GM21367 (cell line): Measurements from ENCODE around the gene DNMT3L.

ENCODE experiments used
- ATAC-seq: cut with Tn5 transposase; IDR thresholded peaks from one replicate; pipeline ENCODE4 v1.9.1; 2021; ENCODE audit not compliant: unreplicated experiment

The DNMT3L gene

DNA sequence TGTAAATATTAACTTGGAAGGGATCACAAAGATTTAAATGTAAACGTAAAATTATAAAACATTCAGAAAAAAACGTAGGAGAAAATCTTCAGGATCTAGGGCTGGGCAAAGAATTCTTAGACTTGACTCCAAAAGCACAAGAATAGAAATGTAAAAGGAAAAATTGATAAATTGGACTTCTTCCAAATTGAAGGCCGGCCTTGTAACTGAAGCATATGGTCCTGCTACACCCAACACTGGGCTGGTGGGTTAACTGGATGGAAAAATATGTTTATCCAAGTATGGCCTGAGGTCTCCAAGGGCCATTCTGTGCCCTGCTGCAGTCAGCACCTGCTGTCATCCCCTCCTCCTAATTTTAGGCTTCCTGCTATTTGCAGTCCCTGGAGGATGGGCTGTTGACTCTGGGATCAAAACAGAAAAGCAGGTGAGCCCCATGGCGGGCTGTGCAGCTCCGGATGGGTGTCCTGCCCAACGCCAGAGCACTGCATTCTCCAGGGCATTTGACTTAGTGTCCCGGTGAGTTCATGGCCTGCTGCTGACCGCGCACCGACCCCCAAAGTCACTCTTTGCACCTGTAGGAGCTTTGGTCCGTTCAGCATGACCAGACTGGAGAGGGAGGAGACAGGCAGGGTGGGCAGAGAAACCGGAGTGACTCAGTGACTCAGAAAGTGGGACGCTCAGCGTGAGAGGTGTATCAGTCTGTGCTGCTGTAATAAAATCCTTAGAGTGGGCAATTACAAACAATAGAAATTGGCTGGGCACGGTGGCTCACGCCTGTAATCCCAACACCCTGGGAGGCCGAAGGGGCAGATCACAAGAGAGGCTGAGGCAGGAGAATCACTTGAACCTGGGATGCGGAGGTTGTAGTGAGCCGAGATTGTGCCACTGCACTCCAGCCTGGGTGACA lies 17.9 kb upstream of the DNMT3L start:
- no peak for ATAC-seq

DNA sequence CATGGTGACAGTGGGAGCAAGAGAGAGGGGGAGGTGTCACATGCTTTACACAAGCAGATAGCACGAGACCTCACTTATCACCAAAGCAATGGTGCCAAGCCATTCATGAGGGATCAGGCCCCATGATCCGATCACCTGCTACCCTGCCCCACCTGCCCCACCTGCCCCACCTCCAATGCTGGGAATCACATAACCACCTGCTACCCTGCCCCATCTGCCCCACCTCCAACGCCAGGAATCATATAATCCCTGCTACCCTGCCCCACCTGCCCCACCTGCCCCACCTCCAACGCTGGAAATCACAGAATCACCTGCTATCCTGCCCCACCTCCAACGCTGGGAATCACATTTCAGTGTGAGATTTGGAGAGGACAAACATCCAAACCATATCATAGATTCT lies 13.3 kb upstream of the DNMT3L start:
- no peak for ATAC-seq

DNA sequence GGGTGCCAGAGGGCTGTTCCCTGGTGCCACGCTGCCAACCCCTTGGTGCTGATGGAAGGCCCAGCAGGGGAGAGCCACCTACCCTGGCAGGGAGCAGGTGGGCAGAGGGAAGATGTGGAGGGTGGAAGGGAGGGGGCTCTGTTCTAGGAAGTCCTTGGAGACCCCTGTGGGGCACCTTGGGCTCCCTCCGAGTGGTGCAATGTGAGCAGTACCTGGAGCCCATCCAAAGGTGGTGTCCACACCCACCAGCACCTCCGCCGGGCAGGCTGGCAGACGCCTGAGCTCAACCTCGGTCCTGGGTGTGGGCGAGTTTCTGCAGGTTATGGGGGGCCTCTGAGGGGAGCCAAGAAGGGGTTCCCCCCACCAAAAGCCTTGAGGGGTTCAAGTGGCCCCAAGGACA lies 11.3 kb upstream of the DNMT3L start:
- no peak for ATAC-seq

DNA sequence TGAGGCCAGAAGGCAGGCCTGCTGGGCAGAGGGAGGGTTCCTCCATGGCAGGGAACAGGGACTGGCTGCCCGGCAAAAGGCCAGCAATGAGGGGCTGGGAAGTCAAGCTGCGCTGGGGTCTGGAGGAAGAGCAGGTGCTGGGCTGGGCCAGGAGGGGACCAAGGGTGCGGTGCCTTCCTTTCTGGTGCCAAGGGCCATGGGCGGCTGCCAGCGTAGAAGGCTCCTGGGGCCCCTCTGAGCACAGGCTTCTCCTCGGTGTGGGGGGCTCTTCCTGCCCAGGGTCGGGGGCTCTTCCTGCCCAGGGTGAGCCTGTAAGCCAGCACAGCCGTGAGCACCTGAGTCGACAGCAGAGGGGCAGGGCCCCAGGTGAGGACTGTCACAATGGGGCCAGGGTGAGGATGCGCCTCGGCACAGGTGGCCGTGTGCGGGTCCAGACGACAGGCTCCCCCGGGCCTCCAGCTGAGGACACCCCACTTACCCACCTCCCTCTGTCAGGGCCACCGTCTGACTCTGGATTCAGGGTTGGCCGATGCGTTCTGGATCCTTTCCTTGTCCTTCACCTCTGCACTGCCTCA lies 10.7 kb upstream of the DNMT3L start:
- no peak for ATAC-seq

DNA sequence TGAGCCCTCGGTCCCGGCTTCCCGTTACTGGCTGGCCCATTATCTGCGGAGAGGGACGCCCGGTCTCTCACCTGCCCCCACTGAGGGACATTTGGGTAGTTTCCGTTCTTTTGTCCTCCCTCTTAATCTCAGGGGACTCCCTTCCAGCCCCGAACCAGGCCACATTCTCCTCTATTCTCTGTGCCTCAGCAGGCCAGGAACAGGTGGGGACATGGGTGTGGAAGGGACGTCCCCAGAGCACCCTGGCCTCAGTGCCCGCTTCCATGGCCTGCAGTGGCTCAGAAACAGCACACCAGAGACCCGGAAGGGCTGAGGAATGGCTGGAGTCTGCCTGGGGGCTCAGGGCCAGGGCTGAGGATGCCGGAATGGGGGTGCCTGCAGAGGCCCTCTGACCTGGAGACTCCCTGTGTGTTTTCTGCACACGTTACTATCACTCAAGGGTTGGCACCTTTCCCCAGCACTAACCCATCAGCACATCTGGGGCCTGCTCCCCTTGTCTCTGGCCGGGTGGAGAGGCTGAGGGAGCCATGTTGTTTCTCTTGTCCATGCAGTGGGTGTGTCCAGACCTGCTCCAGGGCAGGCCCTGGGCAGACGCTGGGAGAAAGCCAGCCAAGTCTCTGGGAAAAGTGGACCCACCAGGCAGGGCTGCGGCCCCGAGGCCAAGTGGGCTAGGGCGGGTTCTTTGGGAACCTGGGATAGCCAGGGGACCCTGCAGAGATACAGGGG lies 10.0 kb upstream of the DNMT3L start:
- no peak for ATAC-seq

DNA sequence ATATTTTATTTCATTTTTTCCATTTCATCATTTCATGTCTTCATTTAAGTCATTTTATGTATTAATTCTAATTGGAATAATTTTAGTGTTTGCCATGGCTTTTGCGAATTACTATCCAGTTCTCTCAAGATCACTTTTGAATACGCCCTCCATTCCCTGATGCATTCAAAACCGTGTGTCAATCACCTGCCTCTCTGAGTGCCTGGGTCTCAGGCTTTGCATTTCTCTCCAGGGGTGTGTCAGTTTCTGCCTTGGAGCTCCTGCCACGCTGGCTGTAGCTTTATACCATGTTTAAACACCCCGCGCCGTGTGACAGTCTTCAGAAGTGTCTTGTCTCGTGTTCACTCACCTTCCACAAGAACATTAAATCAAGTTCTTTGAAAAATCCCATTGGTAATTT lies 7.4 kb upstream of the DNMT3L start:
- ATAC-seq: no peak

DNA sequence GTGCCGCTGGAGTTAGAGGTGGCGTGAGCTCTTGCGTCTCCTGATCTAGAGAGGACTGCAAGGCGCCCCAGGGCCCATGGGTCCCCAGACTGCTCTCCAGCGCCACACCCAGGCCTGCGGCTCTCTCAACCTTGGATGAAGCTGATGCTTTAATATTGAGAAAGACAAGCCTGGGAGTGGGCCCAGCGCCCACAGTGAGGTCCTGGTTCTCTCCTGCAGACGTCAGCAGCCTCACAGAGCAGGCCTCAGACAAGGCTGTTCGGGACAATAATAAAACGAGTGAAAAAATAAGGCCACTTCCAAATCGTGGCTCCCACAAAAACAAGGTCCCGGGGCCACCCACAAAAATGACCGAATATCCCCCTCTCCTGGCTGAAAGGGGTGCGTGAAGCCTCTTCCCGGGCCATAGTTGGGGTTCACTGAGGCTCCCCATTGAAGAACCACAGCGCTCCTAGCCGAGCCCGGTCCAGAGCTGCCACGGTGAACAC lies 6.0 kb upstream of the DNMT3L start:
- ATAC-seq: no peak

DNA sequence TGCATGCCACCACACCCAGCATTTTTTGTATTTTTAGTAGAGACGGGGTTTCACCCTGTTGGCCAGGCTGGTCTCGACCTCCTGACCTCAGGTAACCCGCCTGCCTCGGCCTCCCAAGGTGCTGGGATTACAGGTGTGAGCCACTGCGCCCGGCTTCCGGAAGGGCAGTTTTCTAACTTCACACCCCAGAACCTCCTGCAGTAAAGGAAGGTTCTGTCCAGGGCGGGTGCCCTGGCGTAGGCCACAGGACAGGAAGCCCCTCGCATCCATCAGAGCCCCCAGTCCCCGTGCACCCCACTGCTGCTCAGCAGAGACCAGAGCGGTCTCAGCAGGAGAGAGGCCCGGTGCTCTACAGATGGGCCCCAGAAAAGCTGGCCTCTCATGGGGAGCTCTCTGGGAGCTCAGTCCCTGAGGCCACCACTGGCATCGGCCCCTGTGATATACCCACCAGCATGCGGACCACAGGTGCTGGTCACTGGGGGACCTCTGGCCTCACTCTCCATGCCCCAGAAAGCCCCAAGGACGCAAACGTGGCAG lies 4.1 kb upstream of the DNMT3L start:
- ATAC-seq: no peak

DNA sequence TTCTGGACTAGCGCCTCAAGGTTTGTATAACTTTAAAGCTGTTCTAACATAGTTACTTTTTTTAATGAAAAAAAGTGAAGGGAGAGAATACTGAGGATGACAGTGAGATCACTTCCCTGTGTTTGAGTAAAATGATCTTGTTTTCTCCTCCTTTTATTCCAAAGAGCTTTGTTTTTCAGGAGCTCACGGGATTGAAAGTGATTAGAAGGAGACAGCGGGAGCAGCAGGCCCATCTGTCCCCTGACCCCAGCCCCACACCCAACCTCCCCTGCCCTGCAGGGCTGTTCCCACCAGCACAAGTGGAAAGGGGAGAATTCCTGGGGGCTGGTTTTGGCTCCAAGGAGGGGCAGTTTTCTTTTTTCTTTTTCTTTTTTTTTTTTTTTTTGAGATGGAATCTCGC lies 2.1 kb upstream of the DNMT3L start:
- no peak for ATAC-seq

DNA sequence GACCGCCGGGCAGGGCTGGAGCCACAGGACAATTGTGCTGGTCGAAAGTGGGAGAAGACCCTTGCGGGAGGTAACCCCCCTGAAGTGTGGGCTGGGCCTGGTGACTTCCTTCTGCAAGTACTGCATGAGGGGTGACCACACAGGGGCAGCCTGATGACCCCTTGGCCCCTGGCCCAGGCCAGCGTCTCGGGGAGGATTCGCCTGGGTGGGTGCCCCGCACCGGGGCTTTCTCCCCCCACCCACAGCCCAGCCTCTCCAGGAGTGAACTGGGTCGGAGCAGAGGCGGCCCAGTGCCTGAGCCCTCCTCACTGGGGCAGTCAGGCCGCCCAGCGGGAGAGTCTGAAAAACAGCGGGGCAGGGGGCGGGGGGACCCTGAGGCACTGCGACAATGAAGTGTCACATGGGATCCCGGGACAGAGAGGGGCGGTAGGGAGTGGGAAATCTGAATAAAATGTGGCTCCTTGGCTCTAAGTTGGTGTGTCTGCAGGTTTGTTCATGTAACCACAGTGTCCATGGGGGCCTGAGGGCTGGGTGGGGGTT lies 1.6 kb upstream of the DNMT3L start:
- no peak for ATAC-seq

DNA sequence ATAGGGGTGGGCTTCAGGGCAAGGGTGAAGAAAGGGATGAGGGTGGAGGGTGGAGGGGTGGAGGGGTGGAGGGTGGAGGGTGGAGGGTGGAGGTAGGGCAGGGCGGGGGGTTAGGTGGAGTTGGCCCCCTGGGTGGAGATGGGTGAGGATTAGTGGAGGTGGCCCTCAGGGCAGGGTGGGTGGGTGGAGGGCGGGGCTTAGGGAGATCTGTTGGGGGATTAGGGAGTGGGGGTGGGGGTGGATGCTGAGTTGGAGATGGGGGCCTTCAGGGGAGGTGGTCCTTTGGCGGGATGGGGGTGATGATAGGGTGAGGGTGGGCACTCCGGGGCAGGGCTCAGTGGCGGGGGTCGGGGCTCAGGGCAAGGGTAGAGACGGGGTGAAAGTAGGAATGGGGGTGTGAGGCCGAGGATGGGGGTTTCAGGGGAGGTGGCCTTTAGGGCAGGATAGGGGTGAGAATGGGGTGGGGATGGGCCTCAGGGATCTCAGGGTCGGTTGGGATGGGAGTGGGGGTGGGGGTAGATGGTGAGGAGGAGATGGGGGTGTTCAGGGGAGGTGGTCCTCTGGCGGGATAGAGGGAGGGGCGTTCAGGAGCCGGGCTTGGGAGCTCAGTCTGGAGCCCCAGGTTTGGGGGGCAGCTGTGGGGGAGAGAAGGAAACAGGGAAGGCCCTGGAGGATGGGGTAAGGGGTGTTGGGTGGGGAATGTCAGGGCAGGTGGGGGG lies 800 bp upstream of the DNMT3L start:
- ATAC-seq: no peak

DNA sequence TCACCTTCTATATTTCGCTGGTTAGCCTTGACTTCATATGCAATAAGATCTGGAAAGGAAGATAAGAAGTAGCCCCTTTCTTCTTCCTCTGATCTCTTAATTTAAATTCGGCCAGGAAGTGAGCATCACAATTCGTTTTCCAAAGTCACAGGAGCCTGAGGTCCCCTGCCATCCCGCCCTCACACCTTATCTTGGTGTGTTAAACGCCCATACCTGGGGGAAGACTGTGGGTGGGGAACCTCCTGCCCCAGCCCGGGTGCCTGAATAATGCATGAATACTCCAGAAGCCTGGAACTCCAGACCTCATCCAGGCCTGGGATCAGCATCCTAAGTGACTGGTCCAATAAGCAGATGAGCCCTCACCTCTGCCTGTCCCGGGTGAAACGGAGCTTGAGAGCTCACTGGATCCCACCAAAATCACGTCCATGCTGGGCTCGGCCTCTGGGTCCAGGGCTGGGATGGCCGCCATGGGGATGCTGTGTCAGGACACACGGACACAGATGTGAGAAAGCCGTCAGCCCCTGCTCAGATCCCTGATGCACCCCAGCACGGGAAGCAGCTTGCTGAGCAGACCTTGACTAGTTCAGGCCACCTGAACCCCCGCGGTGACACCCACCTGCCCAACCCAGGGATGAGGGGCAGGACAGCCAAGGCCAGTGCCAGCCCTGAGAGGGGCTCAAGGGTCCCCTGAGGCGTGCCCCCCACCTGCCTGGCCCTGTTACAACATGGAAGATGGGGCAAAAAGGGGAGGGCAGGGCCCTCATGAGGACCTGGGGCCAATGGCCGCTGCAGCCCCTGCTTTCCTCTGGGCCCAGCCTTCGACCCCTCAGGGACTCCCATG lies 686 bp downstream of the DNMT3L start:
- no peak for ATAC-seq

DNA sequence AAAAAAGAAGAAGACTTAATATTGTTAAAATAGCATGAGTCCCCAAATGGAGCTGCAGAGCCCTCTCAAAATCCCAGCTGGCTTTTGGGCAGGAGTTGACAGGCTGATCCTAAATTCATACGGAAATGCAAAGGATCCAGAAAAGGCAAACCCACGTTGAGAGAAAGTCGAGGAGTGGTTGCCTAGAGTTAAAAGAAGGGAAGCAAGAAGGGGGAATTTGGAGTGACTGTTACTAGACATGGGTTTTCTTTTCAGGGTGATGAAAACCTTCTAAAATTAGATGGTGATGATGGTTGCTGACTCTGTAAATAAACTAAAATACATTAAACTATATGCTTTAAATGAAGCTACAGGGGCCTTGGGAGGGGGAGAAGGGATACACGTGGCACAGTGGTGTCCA lies 1.6 kb downstream of the DNMT3L start:
- no peak for ATAC-seq

DNA sequence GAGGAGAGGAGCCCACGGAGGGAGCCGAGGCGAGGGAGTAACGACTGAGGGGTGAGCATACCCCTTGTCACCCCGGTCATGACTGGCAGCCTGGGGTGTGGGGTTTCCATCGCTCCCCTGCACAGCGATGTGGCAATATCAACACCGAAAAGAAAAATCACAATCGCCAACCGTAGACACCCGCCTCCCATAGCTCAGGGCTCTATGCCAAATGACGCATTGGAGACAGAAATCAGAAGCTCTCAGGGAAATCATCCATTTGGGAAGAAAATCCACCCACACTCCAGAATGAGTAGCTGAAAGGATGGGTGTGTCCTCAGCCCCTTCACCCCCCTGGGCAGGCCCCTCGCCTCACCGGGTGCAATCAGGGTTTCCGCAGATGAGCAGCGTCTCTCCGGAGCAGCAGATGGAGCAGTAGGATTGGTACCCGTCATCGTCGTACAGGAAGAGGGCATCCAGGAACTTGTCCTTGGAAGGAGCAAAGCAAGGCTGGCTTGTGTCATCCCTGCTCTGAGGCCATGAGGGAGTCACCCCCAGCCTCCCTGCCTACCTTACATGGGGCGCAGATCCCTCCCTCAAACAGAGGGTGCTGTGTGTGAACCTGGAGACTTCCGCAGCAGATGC lies 2.5 kb downstream of the DNMT3L start:
- ATAC-seq: no peak

DNA sequence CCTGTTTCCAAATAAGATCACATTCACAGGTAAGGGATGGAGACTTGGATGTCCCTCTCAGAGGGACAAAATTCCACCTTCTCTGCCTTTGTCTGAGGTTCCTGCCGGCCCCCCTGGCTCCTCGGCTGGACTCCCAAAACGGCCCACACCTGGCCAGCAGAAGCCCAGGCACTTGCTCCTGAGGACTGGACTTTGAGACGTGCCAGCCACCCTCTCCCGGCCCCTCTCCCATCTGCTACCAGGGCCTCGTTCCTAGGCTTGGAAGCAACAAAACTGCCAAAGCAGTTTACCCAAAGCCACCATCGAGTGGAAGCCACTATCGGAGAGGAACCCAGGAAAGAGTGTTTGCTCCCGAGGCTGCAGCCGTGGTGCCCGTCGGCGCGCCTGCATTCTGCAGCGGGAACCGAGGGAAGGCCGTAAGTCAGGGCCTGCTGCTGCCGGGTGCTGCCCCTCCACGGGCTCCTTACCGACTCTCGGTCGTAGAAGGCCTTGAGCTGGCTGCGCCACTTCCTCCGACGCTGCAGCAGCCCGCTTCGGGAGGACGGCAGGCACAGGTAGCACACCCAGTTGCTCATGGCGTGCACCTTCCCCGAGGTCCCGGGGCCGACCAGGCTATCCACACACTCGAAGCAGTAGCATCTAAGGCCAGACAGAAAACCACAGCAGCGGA lies 3.5 kb downstream of the DNMT3L start:
- no peak for ATAC-seq

DNA sequence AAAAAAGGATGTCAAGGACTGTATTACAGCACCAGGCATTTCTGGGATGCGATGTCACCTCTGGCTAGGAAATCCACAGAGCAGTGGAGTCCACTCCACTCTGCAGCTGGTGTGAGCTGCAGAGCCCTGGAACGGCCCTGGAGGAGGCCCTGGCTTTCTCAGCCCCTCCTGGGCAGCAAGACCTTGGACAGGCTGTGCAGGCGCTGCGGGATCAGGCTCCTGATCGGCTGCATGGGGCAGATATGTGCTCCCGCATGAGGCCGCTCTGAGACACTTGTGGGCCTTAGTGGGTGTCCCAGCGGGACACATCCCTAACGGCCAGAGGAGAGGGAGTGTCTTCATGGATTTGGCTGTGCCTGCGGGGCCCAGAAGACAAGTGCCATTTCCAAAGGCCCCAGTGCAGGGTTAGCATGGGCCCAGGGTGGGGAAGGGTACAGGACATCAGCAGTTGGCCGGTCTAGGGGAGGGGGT lies 6.2 kb downstream of the DNMT3L start:
- no peak for ATAC-seq

DNA sequence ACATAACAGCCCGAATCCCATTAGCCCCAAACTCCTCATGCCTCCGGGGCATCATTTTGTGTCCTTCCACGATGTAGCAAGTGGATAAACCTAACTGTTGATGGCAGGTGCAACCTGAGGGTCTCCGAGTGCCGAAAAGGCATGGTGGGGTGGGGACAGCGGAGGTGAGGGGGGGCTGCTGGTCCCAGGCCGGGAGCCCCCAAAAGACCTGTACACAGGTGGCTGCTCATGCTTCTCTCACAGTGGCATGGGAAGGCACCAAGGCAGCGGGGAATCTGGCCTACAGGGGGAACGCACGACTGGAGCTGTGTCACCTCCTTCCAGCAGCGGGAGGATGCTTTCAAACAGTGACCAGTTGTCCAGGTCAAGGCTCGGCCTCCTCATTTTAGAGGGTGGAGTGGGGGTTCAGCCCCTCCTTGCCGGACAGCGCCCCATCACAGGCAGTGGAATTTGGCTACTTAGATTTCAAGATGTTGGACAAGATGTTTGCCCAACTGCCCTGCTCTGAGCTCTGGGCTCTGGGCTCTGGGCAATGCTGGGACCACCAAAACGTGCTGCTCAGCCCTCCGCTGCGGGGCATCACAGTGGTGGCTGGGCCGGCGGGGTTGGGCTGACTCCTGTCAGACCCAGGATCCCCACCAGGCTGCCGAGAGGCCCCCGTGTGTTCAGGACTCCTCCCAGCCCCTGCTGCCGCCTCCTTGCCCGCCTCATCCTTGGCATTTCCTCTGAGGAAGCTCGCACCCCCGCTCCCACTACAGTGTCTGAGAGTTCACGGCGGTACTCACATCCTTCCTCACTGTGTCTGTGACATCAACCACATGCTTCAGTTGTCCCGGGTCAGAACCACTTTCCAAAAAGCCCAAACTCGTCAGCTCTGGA lies 7.6 kb downstream of the DNMT3L start:
- no peak for ATAC-seq
